ENCODE data around the gene SLC25A25. TPM values are rescaled to one million over a fixed set of nuclear protein-coding genes. Genes with fewer than 3 reads are reported as not detected.

SLC25A25 gene
- total RNA-seq, 4 donors from 2014 or later, result 15.8 to 37.9 (median 24.1) TPM

GRCh38 chr9:128053560-128053959 lies 14.5 kb upstream of the SLC25A25 start:
- intact Hi-C loops (cut with DNase I), result no loop called here
- no peak for TF ChIP-seq POLR2A (IDR thresholded peaks at IDR 0.05)
- TF ChIP-seq, protein P1, sequence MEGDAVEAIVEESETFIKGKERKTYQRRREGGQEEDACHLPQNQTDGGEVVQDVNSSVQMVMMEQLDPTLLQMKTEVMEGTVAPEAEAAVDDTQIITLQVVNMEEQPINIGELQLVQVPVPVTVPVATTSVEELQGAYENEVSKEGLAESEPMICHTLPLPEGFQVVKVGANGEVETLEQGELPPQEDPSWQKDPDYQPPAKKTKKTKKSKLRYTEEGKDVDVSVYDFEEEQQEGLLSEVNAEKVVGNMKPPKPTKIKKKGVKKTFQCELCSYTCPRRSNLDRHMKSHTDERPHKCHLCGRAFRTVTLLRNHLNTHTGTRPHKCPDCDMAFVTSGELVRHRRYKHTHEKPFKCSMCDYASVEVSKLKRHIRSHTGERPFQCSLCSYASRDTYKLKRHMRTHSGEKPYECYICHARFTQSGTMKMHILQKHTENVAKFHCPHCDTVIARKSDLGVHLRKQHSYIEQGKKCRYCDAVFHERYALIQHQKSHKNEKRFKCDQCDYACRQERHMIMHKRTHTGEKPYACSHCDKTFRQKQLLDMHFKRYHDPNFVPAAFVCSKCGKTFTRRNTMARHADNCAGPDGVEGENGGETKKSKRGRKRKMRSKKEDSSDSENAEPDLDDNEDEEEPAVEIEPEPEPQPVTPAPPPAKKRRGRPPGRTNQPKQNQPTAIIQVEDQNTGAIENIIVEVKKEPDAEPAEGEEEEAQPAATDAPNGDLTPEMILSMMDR (IDR thresholded peaks at IDR 0.05), result no peak

DNA sequence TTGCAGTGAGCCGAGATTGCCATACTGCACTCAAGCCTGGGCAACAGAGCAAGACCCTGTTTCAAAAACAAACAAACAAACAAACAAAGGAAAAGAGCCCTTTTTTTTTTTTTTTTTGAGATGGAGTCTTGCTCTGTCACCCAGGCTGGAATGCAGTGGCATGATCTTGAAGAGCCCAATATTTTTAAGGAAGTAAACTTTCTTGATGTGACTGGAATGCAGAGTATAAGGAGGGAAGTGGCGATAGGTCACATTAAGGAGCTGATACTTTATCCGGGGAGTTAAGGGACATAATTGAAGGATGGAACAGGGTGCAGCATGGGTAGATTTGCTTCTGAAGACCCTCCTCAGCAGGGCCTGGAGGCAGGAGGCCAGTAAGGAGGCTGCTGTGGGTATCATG lies 13.9 kb upstream of the SLC25A25 start:
- DNase-seq, result no peak
- intact Hi-C loops (cut with DNase I), result no loop called here
- TF ChIP-seq POLR2A (IDR thresholded peaks at IDR 0.05), result no peak
- TF ChIP-seq, protein P1 (IDR thresholded peaks at IDR 0.05), result no peak
- no peaks in the 10 kb centered on the region for H3K36me3 ChIP-seq
- WGBS, 2 donors, result 82 to 83% methylated on average over 3 of the region's 3 CpGs
- H3K9me3 ChIP-seq, result no peaks in the 10 kb centered on the region
- H3K4me1 ChIP-seq, result peaks cover 21 to 83% (median 37%) of the 10 kb centered on the region in 3 donors
- peak overlapping the region in 3 of 4 donors; percentile 89 to 95 (median 93) for H3K27ac ChIP-seq
- no peak overlapping the region for H3K4me3 ChIP-seq
- no peaks in the 10 kb centered on the region for H3K27me3 ChIP-seq

More at GRCh38 chr9:128053560-128053959, 14.5 kb upstream of the SLC25A25 start:
- H3K27ac ChIP-seq, result peak overlapping the region in 3 of 4 donors; percentile 68 to 93 (median 89)
- whole genome bisulfite sequencing, 2 donors, result 72 to 74% methylated on average over 11 of the region's 11 CpGs
- no peaks in the 10 kb centered on the region for H3K9me3 ChIP-seq
- DNase-seq, result no peak
- no peaks in the 10 kb centered on the region for H3K36me3 ChIP-seq
- no peaks in the 10 kb centered on the region for H3K27me3 ChIP-seq
- H3K4me1 ChIP-seq, result peaks cover 21 to 79% (median 37%) of the 10 kb centered on the region in 3 donors
- no peak overlapping the region for H3K4me3 ChIP-seq

DNA sequence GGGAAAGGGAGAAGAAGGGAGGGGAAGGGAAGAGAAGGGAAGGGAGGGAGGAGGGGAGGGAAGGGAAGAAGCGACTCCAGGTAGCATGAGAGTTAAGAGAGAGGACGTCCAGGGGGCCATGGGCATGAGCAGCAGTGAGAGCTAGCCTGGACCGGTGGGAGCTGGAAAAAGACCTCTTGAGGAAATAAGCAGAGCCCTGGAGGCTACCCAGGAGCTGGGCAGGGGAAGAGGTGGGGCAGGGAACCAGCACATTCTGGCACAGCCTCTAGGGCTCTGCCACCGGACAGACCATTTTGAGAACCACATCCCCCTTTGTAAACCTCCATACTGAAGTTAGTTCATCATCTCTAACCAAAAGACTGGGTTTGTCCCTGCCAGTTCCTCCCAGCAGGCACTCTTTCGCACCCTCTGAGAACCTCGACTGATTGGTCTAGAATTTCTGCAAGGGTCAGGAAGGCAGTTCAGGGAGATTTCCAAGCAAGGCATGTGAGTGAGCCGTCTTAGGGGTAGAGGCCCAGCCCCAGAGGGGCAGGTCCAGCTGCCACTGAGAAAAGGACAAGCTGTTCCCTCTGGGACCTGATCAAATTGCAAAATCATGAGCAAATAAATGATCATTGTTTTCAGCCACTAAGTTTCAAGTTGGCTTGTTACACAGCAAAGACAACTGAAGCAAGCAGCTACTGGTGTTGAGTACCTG lies 12.5 kb upstream of the SLC25A25 start:
- H3K4me3 ChIP-seq, result peak overlapping the region in 1 of 4 donors; percentile 42
- peak in 2 of 4 donors; percentile 54 to 57 for TF ChIP-seq POLR2A (IDR thresholded peaks at IDR 0.05)
- TF ChIP-seq, protein P1 (IDR thresholded peaks at IDR 0.05), result no peak
- H3K9me3 ChIP-seq, result no peaks in the 10 kb centered on the region
- no peaks in the 10 kb centered on the region for H3K27me3 ChIP-seq
- intact Hi-C loops (cut with DNase I), result no loop called here
- peak overlapping the region; percentile 62 to 95 (median 91) for H3K27ac ChIP-seq
- no peak for DNase-seq
- 40 to 41% methylated on average over 6 to 7 of the region's 7 CpGs for WGBS, 2 donors
- peaks cover 0 to under 1% (median 0%) of the 10 kb centered on the region in 3 donors for H3K36me3 ChIP-seq
- H3K4me1 ChIP-seq, result peaks cover 19 to 79% (median 34%) of the 10 kb centered on the region in 3 donors

DNA sequence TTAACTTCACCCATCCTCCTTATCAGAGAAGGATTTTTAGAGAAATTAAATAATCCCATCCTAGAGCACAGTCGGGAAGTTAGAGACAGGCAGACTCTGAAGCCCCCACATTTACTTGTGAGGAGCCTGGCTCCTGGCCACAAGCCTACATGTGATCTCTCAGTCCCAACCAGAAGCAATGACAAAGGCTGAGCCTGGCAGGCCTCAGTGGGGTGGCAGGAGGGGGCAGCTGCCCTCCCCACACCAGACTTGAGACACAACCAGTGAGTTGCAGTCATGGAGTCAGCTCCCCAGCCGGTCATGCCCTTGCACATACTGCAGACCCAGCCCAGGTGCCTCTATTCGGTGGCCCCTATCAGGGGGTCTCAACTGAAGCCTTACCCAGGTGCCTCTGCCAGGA lies 11.9 kb upstream of the SLC25A25 start:
- Histone ChIP-seq H3K36me3 (peaks cover 0 to 6% (median under 1%) of the 10 kb centered on the region in 3 donors), H3K4me1 (peaks cover 17 to 79% (median 28%) of the 10 kb centered on the region in 3 donors), H3K27ac (peak overlapping the region; percentile 50 to 95 (median 91)), H3K9me3 (no peaks in the 10 kb centered on the region), H3K27me3 (no peaks in the 10 kb centered on the region), H3K4me3 (no peak overlapping the region)
- WGBS, 2 donors, result 86 to 100% methylated on average over 1 to 2 of the region's 3 CpGs
- DNase-seq, result no peak
- intact Hi-C loops (cut with DNase I), result no loop called here
- no peak for TF ChIP-seq POLR2A (IDR thresholded peaks at IDR 0.05)
- TF ChIP-seq, protein P1 (IDR thresholded peaks at IDR 0.05), result no peak

All from esophagus squamous epithelium (tissue), 5 donors.